GM19193 (cell line): ENCODE data around the gene RTKN2.

Experiments used
- POLR2A ChIP-seq: IDR thresholded peaks from 4 replicates; pipeline ENCODE4 v1.6.1; 2011; ENCODE audit not compliant: insufficient read depth, insufficient read length; ENCODE audit errors: extremely low read depth

RTKN2 gene

DNA sequence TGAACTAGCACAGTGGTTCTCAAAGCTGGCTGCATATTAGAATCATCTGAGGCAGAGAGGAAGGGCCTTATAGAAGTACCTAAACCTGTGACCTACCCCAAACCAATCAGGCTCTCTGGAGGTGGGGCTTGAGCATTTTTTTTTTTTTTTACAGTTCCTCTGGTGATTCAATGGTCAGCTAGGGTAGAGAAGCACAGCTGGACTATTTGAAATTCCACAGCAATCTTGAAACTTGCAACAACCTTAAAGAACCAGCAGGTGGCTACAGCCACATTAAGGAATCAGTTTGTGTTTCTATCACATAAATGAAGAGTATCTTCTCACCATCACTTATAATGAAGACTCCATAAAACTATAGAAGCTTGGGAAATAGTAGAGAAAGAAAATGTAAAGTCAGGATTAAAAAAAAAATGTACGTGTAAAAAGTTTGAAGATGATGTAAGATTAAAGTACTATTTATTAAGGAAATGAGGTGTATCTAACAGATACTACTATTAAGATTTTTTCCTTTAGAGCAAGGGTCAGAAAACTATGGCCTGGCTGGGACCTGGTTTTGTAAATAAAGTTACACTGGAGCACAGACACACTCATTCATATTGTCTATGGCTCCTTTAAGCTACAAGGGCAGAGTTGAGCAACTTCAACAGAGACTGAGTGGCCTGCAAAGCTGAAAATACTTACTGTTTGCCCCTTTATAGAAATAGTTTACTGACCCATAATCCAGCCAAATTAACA, 3.8 kb downstream of the RTKN2 start:
- no peak for TF ChIP-seq POLR2A

DNA sequence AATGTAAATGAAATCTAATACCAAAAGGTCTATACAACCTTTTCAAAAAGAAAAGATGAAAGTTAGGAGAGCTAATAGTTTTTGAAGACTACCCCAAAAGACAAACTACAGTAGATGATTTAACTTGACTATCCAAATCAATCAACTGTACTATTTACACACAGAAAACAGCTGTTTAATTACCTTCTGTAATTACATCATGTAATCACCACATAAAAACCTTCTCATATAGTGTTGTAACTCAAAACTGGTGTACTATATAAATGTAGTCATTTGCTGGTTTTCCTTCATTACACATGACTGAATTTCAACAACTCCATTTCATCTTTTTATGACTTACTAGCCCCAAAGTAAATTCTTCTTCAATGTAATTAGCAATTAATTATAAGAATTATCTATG, 4.5 kb downstream of the RTKN2 start:
- no peak for TF ChIP-seq POLR2A

DNA sequence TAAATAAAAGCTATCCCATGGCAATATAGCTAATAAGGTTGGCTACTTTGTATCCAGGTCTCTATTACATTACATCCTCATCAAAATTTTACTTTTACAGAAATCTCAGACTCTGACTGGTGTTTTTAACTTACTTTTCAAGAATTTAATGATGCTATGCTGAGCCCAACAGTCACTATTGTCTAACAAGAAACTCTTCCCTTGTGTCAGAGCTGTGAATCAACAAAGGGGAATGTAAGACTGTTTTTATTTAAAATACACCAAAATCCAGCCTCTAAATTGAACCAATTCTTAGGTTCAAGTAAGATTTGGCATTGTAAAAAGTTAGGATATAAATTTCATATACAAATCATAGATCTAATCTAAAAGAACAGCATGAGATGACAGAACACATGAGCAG, 7.0 kb downstream of the RTKN2 start:
- TF ChIP-seq POLR2A: no peak

DNA sequence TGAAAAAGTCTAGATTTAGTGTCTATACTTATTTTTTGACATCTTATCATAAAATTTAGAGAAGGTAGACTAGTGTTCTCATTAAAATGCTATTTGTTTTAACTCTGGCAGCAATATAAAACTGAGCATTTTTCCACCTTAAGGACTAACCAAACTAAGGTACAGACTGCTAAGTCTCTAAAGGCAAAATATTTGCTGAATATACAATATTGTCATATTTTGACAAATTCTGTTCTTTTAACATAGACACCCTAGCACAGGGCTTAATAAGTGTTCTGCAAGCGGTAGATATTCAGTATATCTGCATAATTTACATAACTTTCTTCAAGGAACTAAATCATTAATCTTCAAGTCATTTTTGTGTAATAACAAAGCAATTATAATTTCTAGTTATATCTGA, 8.6 kb downstream of the RTKN2 start:
- no peak for TF ChIP-seq POLR2A

DNA sequence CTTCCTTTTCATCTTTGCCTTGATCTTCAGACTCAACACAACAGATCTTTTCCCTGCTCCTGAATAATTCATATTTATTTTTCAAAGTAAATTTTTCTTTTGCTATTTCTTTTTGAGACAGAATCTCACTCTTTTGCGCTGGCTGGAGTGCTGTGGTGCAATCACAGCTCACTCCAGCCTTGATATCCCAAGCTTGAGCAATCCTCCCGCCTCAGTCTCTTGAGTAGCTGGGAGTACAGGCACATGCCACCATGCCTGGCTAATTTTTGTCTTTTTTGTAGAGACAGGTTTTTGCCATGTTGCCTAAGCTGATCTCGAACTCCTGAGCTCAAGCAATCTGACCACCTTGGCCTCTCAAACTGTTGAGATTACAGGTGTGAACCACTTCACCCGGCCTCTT, 9.2 kb downstream of the RTKN2 start:
- TF ChIP-seq POLR2A: no peak

DNA sequence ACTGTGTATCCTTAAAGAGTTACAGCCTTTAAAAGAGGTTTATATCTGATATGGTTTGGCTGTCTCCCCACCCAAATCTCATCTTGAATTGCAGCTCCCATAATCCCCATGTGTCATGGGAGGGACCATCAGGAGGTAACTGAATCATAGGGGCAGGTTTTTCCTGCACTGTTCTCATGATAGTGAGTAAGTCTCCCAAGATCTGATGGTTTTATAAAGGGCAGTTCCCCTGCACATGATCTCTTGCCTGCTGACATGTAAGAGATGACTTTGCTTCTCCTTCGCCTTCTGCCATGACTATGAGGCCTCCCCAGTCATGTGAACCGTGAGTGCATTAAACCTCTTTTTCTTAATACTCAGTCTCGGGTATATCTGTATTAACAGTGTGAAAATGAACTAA, 9.7 kb downstream of the RTKN2 start:
- TF ChIP-seq POLR2A: no peak

DNA sequence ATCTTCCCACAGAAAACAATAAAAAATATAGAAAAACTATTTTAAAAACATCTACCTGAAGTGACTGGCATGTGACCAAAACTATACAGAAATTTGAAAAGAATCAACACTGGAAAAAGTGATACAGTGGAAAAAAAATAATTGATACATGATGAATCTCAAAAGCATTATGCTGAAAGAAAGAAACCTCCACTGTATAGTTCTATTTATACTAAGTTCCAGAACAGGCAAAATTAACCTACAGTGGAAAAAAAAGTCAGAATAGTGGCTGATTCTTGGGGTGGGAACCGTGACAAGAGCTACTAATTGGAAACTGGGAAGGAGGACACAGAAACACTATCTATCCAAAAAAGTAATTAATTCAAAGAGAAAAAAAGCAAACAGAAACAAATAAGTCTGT, 14.9 kb downstream of the RTKN2 start:
- TF ChIP-seq POLR2A: no peak

DNA sequence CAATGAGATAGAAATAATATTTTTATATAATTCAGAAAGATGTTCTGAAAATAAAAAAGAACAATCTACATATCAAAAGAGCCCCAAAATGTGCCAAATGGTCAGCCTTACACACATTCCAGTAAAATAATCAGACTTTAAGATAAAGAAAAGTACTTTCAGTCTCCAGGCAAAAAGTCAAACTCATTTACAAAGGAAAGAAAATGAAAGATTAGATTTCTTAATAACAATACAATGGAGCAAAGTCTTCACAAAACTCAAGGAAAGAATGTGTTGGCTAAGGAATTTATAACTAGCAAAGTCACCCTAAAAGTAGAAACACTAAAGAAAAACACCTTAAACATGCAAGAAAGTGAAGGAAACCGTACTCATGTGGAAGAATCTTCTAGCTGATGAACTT, 16.6 kb downstream of the RTKN2 start:
- TF ChIP-seq POLR2A: no peak

DNA sequence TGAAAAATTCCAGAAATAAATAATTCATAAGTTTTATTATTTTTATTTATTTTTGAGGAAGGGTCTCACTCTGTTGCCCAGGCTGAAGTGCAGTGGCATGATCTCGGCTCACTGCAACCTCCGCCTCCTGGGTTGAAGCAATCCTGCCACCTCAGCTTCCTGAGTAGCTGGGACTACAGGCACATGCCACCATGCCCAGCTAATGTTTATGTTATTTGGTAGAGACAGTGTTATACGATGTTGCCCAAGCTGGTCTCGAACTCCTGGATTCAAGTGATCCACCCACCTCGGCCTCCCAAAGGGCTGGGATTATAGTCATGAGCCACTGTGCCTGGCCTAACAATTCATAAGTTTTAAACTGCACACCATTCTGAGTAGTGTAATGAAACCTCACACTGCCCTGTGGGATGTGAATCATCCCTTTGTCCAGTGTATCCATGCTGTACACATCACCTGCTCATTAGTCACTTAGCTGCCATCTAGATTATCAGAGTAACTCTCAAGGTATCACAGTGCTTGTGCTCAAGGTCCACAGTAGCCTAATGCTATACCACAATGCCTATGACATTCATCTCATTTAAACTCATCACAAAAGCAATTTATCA, 17.9 kb downstream of the RTKN2 start:
- no peak for TF ChIP-seq POLR2A

DNA sequence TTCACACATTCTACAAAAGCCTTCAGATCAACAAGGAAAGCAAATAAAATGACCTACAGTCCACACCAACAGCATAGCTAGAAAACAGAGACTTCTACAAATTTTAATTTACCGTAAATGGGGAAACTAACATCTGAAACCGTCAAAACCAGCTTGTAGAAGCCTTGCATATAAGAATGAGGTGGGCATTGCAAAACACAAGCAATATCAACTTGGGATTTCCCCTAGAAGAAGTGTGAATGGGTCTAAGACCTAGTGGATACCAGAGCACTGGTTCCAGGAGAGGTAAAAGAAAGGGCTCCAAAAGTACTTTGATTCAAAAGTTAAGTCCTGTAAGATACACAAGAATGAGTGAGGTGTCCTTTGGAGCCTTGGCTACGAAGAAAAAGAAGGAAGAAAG, 18.7 kb downstream of the RTKN2 start:
- TF ChIP-seq POLR2A: no peak

DNA sequence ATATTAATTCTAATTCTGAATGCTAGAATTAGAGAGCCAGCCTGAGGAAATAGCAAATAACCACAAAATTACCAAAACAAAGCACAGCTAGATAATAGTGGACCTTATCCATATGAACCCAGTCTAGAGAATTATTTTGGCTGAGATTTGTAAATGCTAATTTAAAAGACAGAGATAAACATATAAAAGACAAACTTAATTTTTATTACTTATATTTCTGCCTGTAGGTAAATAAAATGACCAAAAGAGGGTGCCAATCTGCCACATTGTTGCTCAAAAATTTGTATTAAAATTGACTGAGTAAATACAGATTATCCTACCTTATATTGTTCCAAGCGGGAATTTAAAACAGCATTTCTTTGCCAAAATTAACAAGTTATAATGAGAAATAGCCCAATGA, 20.2 kb downstream of the RTKN2 start:
- TF ChIP-seq POLR2A: no peak

DNA sequence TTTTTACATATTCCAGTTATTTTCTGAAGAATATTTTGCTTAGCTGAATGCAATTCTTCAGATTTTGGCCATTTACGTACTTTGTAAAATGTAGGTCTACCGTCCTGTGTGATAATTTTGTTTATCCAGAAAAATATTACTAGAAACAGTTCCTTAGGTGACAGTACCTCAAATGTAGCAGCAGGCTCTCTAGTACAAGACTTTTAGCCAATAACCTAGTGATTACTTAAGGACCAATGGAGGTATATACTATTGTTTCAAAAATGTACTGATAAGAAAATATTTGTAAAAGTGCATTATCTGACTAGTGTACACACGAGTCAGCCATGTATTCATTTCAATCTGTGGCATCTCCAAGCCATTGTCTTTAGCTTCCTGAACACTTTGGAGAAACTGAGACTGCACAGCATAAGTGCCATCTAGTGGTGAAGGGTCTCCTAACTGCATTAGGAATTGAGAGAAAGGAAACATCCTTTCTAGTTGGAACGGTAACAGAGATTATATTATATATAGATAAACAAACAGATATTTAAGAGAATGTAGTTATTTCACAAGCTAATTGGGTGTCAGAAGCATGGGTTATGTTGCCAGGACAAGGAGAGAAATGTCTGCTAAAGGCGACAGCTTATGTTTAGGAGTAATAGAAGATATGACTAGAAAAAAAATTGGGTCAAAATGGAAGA, 23.7 kb downstream of the RTKN2 start:
- no peak for TF ChIP-seq POLR2A

DNA sequence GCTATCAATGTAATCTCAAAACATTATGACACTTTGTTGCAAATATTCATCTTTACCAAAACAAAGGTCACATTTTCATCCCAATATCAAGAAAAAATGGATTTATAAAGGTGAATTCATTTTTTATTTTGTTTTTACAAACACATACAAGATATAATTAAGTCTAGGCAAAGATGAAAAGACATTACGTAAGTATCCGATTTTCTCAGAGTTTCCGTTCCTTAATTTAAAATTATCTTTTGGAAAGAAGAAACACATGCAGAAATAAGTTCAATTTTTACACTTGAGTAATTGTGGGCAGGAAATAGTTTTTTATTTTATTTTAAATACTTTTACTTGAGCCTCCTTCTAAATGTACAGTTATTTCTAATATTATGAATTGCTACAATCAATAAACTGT, 24.6 kb downstream of the RTKN2 start:
- no peak for TF ChIP-seq POLR2A

DNA sequence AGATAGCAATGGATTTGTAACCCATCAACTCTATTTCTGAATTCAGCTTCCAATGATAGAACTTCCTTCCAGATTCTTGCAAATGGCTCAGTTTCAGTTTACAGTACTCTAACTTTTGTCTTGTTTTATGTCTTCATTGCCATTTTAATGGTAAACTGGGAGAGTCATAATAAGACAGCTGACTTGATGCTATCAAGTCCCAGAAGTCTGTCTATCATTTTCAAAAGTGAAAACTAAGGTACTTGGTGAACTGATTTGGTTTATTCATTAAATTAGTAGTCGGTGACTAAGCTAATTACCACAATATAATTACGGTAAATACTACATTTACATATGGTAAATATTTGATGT, 25.0 kb downstream of the RTKN2 start:
- TF ChIP-seq POLR2A: no peak

DNA sequence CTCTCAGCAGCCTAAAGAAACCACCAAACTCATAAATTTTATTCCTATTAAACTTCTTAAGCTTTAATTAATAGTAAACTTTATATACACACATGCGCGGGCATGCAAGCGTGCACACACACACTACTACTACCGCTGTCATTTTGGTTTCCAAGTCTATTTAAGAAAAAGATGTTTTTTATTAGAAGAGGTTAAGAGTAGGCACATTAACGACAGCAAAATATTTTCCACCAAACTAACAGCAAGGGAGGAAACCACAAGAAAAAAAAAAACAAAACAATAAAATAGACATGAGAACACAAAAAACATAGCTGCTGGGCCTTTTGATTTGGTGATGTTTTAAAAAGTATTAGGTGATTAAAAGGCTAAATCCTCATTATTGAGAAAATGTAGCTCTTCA, 28.6 kb downstream of the RTKN2 start:
- TF ChIP-seq POLR2A: no peak

DNA sequence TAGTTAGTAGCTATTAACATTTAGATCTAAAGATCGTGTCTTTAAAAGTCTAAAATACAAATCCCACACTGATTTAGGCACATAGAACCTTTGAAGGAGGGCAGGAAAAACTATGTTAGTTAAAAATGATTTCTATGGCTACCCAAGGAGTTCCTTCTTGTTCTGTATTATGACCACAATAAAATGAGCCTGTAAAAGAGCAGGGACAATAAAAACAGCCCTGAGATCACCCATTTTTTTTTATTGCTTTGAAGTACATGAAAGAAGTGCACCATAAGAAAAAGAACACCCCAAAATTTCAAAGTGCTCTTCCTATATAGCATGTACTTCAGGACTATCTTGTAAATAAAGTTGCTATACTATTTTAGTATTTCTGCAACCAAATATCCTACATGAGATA, 29.8 kb downstream of the RTKN2 start:
- no peak for TF ChIP-seq POLR2A
